NCI-H1048 (cell line): ENCODE data around the gene PSMD7.
"Not testable (repeated sequence)": the region's sequence is repeated elsewhere in the genome, so short reads cannot be mapped to it uniquely, and the experiment has no call there.

Source experiments
- DNase-seq: peaks from one replicate; lab custom pipeline; 2025; lab: John Stamatoyannopoulos, UW

Gene PSMD7

DNA sequence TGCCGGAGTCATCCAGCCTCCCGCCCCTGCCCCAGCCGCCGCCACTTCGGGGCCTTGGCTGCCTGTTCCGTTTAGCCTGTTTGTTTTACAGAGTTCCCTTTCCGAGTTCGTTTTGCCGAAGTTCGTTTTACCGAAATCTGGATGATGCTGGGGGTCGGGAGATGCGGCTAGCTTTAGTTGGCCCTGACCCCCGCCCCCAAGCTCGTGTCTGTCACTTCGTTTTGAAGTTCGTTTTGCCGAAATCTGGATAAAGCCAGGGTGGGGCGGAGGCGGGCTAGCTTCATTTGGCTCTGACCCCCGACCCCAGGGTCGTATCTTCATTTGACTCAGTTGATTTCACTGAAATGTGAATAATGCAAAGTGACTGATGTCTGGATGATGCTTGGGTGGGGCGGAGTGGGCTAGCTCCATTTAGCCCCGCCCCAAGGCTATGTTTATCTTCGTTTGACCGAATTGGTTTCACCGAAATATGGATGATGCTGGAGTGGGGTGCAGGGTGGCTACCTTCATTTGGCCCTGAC is 591 bp downstream of the PSMD7 start:
- no peak for DNase-seq

DNA sequence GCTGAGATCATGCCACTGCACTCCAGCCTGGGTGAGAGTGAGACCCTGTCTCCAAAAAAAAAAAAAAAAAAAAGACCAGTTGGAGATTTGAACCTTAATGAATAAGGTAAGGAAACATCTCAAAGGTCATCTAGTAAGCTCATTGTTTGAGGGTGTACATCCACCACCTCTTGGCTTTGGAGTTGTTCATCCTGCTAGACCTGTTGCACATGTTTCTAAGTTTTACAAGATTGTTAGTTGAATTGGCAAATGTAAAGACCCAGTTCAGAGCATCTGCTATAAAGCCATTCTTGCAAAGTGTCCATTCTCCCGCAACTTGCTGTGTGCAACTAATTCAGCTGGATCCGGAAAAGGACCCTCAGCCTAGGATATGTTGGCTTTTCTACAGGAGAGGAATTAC is 1.5 kb downstream of the PSMD7 start:
- DNase-seq: no peak

DNA sequence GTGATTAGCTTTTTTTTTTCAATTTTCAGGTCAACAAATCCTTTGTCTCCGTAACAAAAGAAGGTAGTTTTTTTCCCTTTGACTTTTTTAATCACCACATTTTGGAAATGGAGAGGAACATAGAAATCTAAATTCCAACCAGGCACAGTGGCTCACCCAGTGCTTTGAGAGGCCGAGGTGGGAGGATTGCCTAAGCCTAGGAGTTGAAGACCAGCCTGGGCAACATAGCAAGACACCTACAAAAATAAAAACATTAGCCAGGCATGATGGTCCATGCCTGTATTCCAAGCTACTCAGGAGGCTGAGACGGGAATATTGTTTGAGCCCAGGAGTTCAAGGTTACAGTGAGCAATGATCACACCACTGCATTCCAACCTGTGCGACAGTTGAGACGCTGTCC is 5.7 kb downstream of the PSMD7 start:
- no peak for DNase-seq

DNA sequence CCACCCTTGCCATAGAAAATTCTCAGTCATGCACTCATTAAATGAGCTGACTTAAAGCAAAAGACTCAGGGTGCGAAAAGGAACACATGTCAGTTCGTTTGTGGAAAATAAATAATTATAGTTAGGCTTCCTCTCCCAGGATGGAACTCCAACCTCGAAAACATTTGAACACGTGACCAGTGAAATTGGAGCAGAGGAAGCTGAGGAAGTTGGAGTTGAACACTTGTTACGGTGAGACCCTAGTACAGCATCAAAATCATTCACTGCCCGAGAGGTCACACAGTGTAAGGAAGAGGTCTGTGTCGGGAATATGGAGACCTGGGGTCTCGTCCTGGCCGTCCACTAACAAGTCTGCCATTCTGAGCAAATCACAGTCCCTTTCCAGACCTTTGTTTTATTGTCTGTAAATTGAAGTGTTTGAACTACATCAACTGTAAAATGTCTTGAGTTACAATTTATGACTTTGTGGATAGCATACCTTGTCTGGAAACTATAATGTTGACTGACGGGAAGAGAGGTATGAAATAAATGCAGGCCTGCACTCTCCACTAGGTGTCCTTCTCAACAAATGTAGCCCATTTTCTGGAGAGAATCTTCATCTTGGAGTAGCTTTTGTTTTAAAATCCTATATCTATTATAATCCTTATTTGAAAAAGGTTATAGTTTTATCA is 7.7 kb downstream of the PSMD7 start:
- DNase-seq: no peak

DNA sequence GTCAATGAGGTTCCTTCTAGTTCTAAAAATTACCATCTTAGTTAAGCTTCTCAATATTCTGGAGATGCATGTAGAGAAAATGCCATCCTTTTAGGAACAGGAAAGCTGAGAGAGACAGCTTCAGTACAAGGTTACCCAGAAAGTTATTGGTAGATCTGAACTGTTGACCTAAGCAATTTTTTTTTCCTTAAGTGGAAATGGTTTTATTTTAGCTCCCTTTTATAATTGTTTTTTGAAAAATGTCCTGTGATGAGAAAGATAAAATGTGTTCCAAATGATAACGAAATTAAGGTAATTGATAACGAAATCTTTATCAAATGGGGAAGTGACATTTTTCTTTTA is 8.2 kb downstream of the PSMD7 start:
- DNase-seq: no peak

DNA sequence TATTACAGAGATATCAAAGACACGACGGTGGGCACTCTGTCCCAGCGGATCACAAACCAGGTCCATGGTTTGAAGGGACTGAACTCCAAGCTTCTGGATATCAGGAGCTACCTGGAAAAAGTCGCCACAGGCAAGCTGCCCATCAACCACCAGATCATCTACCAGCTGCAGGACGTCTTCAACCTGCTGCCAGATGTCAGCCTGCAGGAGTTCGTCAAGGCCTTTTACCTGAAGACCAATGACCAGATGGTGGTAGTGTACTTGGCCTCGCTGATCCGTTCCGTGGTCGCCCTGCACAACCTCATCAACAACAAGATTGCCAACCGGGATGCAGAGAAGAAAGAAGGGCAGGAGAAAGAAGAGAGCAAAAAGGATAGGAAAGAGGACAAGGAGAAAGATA is 8.7 kb downstream of the PSMD7 start:
- DNase-seq: no peak

DNA sequence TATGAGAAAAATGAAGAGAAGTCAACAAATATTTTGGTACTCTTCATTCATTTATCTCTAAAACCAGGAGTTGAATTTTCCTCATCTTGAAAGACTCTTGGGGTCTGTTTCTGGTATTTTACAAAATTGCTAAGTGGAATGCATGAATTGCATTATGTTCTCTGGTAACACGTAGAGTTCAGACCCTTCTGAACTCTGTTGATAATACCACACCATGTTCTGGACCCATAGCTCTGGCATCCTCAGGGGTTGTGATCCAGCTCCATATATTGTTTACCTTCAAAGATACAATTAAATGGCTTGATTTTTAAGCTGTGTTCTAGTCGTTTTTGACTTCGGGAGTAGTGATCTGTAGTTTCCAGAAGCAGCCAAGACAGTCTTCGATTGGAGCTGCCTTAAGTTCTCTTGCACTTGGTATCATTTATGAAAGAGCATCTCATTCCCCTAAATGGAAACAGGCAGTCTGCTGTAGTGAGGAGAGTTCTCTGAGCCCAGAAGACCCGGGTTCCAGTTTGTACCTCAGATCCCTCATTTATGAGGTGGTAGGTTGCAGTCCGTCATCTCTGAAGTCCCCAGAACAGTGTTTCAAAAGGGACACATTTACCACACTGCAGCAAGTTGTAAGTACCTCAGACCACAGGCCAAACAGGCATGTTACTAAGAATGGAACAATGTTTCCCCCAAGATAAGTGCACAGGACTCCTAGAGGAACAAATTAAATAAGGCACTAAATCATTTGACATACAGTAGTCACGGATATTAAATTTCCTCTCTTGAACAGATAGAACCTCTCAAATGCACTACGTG is 9.6 kb downstream of the PSMD7 start:
- no peak for DNase-seq

DNA sequence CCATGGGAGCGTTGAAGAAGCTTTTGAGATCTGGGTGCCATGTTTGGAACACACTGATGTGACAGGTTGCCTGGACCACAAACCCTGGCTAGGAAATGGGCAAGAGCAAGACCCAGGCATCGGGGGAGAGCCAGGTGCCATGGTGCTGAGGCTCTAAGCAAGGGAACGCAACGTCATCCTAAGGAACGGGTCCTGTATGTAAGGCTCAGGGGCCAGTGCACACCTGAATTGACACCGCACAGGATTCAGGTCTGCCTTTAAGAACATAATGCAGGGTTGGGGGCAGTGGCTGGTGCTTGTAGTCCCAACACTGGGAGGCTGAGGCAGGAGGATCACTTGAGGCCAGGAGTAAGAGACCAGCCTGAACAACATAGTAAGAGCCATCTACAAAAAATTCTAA is 10.8 kb downstream of the PSMD7 start:
- DNase-seq: no peak

DNA sequence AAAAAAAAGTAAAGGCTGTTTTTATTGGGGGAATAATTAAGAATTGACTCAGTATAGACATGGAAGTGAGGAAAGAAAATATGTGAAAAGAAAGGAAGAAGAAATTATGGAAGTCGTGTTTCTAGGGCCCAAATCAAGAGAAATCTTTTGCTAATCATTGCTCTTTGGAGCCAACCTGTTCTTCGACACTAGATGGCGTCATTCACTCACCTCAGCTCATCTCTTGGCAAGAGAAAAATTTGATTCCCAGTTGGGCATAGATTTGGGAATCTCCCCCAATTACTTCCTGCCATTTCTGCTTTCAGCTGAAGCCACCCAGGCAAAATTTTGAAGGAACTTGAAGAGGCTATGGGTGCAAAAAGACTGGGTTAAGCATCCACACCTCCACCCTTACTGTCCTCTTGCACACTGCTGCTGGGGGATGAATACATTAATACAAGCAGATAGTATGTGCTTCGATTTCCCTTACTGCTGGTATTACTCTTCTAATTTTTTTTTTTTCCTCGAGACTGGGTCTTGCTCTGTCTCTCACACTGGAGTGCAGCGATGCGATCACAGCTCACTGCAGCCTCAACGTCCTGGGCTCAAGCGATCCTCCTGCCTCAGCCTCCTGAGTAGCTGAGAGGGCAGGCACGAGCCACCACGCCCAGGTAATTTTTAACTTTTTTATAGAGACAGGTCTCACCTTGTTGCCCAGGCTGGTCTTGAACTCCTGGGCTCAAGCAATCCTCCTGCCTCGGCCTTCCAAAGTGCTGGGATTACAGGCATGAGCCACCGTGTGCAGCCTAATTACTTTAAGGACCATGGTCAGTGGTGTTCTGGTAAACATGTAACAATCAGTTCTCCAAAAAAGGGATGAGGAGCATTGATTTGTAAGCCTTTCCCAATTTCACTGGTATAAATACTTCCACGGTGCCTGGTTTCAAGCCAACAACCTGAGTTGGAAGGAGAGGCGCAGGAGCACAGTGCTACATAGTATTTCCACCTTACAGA is 13.5 kb downstream of the PSMD7 start:
- DNase-seq: no peak

DNA sequence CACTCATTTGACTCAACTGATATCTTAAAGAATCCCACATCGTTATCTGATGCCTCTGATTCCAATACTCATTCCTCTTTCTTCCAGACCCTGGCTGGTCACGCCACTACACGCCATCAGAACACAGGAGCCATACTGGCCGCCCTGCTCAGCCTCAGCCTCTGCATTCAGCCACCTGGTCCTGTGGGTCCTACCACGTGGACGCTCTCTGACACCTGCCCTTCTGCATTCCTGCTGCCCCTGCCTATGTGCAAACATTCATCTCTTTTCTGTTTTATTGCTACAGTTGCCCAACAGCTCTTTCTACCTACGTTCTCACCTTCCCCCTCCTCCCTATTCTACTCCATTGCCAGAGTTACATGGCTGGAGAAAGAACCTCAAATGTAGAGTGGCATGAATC is 18.4 kb downstream of the PSMD7 start:
- DNase-seq: no peak

DNA sequence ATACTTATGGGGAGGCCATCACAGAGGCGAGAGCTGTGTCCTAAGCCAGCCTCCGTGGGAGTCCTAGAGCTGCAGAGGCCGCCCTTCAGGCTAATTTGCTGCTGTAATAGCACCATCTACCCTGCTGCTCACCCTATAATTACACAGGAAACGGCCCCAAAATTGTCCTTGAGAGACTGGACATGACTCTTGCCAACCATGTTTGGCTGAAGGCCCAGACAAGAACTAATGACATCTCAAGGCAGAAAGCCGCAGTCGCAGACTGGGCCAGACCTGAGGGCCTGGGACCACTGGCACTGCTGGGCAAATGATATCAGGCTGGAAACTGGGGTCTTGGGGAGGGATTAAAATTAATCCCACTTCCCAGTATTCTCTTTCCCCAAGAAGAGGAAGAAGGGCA is 24.1 kb downstream of the PSMD7 start:
- no peak for DNase-seq

DNA sequence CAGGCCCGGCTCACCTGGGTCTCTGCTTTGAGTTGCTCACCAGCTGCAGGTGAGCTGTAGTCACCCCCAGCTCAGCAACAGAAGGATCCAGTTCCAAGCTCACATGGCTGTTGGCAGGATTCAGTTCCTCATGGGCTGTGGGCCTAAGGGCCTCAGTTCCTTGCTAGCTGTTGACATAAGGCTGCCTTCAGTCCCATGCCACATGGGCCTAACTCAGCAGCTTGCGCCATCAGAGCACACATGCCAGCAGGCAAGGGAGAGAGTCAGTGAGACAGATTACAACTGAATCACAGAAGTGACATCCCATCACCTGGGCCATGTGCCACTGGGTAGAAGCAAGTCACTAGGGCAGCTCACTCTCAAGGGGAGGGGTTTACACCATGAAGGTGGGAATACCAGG is 24.7 kb downstream of the PSMD7 start:
- no peak for DNase-seq

DNA sequence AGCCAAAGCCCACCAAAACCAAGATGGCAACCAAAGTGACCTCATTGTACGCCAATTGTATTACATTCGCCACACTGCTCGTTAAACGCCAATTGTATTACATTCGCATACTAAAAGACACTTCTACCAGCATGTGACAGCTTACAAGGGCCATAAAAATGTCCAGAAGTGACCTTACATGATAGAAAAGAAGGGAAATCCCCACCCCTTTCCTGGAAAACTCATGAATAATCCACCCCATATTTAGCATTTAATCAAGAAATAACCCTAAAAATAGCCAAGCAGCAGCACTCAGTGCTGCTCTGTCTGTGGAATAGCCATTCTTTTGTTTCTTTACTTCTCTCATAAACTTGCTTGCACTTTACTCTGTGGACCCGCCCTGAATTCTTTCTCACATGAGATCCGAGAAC is 25.7 kb downstream of the PSMD7 start:
- DNase-seq: no peak

DNA sequence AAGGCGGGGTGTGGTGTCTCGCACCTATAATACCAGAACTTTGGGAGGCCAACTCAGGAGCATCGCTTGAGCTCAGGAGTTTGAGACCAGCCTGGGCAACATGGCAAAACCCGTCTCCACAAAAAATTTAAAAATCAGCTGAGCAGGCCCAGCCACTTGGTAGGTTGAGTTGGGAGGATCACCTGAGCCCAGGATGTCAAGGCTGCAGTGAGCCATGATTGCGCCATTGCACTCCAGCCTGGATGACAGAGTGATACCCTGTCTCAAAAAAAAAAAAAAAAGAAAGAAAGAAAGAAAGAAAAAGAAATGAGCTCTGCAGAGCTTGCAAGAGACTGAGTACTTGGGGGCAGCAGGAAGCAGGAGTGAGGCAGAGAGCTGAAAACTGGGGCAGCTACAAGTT is 28.2 kb downstream of the PSMD7 start:
- not testable (repeated sequence) for DNase-seq

DNA sequence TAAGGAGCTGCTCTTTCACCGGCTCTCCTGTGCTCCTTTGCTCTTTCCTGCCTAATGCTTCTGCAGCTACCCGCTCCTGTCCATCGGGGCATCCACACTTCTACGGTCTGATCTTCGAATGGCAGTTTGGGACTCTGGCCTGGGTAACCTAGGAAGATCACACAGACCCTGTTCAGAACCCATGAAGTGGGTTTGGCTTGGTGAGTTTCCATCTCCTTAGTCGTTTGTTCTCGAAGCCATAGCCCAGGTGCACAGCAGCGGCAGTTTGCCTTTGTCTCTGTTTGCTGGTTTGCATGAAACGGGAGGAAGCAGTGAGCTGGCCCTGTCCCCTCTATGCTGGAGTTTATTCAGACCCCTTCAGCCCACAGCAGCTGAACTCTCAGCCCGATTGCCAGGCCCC is 29.0 kb downstream of the PSMD7 start:
- DNase-seq: no peak

DNA sequence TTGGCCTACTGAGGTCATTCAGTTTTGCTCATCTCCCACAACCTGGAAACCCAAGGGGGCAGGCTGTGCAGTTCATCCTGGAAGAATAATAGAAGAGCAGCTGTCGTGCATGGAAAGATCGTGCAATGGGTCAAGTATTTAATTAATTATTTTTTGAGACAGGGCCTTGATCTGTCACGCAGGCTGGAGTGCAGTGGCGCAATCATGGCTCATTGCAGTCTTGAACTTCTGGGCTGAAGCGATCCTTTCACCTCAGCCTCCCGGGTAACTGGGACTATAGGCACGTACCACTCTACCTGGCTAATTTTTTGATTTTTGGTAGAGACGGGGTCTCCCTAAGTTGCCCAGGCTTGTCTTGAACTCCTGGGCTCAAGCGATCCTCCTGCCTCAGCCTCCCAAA is 31.7 kb downstream of the PSMD7 start:
- DNase-seq: not testable (repeated sequence)

DNA sequence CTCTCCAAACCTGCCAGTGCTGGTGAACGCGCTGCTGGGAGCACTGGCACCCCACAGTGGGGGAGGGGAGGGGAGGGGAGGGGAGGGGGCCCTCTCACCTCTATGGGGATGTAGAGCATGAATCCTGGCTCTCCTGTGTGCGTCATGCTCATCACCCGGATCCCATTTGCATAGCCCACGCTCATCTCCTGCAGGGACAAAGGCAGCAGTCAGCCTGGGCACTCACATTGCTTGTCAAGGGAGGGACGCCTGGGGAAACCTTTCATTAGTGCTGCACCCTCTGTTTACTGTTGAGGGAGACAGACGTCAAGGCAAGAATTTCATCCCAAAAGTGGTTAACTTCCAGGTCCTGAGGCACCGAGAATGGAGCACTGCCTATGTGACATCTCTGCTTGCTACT is 35.9 kb downstream of the PSMD7 start:
- not testable (repeated sequence) for DNase-seq

DNA sequence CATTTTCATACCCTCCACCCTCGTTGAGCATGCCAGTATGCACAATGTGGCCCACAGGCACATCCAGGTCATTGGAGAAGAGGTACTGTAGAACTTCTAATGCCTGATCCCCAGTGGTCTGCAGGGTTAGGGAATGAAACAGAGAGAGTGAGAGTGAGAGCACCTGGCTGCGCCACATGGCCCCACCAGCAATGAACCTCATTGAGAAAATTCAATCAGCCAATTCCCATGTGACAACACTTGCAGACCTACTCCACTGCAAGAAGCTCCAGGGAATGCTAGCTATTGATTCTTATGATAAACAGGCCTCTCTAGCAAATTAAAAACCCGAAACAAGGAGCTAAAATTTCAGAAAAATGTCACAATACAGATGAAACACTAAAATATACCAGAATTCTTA is 40.9 kb downstream of the PSMD7 start:
- DNase-seq: not testable (repeated sequence)

DNA sequence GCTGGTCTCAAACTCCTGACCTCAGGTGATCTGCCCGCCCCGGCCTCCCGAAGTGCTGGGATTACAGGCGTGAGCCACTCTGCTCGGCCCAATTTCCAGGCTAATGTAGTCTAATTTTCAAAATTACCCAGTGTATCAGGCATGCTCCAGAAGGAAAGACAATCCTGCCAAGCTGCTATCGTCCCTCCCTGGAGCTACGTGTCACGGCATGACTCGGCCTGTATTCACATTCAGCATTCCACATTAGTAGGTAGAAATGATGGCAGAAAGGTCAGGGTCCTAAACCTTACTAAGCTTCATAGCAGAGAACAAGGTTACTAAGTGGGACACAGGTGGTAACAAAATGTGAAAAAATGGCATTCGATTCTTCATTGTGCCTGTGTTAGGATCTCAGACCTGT is 42.6 kb downstream of the PSMD7 start:
- DNase-seq: not testable (repeated sequence)

DNA sequence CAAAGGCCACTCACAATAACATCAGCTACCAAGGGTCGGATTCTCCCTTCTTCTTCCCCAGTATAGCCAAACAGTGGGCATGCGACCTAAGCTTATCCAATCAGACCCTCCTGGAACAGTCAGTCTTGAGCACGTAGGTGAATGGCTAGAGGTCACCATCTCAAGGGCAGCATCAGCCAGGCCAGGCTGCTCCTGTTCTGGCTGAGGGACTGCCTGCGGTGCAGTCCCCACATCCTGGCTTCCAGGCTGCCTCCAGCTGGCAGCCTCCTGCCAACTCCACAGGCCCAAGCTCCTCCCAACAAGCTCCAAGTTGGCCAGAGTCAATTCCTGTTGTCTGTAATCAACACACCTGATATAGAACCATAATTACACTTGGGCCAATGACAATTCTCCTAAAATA is 56.4 kb downstream of the PSMD7 start:
- DNase-seq: not testable (repeated sequence)
